Neural cell (in vitro differentiated cells): Measurements from ENCODE around the gene OOSP2. TPM values are rescaled to one million over a fixed set of nuclear protein-coding genes. Genes with fewer than 3 reads are reported as not detected.

Experiments used
- H2AFZ ChIP-seq: fragments of 200-600, 300-800 bp; sonication (generic), shearing (Covaris generic); 2 replicates; pipeline ENCODE4 v1.6.0; 2014; ENCODE audit warnings: low read depth, mild to moderate bottlenecking, antibody characterized with exemption, low read length, moderate library complexity
- H3F3A ChIP-seq: fragments of 200-600 bp; shearing (Covaris generic); 2 replicates; pipeline ENCODE4 v1.6.1; 2016; ENCODE audit warnings: mild to moderate bottlenecking, moderate library complexity, mixed read lengths, antibody characterized with exemption, low read length; ENCODE audit not compliant: insufficient read depth, poor library complexity, severe bottlenecking
- H3K27ac ChIP-seq: fragments of 200-600, 300-800 bp; sonication (generic), shearing (Covaris generic); 2 replicates; pipeline ENCODE4 v1.5.1; 2014; ENCODE audit warnings: mild to moderate bottlenecking, low read length, moderate library complexity
- H3K27me3 ChIP-seq: fragments of 300-800, 200-600 bp; sonication (generic), shearing (Covaris generic); 2 replicates; pipeline ENCODE4 v1.6.0; 2014; ENCODE audit warnings: mild to moderate bottlenecking, low read depth, low read length, moderate library complexity; ENCODE audit not compliant: insufficient read depth
- H3K36me3 ChIP-seq: fragments of 300-800, 200-600 bp; sonication (generic), shearing (Covaris generic); 2 replicates; pipeline ENCODE4 v1.5.1; 2014; ENCODE audit warnings: mild to moderate bottlenecking, antibody characterized with exemption, low read length, moderate library complexity; ENCODE audit not compliant: insufficient read depth
- H3K4me2 ChIP-seq: fragments of 300-800, 200-600 bp; sonication (generic), shearing (Covaris generic); 2 replicates; pipeline ENCODE4 v1.6.0; 2014; ENCODE audit warnings: mild to moderate bottlenecking, low read length
- H3K4me3 ChIP-seq: fragments of 300-800, 200-600 bp; sonication (generic), shearing (Covaris generic); 2 replicates; pipeline ENCODE4 v1.5.1; 2014; ENCODE audit warnings: mild to moderate bottlenecking, low read length, moderate library complexity
- H3K79me2 ChIP-seq: fragments of 200-600 bp; shearing (Covaris generic); replicated peaks from 2 replicates; pipeline ENCODE4 v1.6.0; 2014; ENCODE audit warnings: mild to moderate bottlenecking, low read length, moderate library complexity; ENCODE audit not compliant: insufficient read depth
- H3K9ac ChIP-seq: fragments of 300-800, 200-600 bp; sonication (generic), shearing (Covaris generic); 2 replicates; pipeline ENCODE4 v1.6.1; 2016; ENCODE audit warnings: mild to moderate bottlenecking, low read length, mixed read lengths
- H3K9me2 ChIP-seq: fragments of 200-600 bp; shearing (Covaris generic); 2 replicates; pipeline ENCODE4 v1.6.1; 2016; ENCODE audit warnings: mild to moderate bottlenecking, low read length, mixed read lengths; ENCODE audit not compliant: insufficient read depth
- H3K9me3 ChIP-seq: fragments of 200-600, 300-800 bp; sonication (generic), shearing (Covaris generic); 2 replicates; pipeline ENCODE4 v1.6.1; 2016; ENCODE audit warnings: mild to moderate bottlenecking, mixed run types, low read length, moderate library complexity, mixed read lengths
- H4K20me1 ChIP-seq: fragments of 200-600 bp; shearing (Covaris generic); 2 replicates; pipeline ENCODE4 v1.6.1; 2016; ENCODE audit warnings: mild to moderate bottlenecking, mixed run types; ENCODE audit not compliant: insufficient read depth
- EP300 ChIP-seq: fragments of 450-650 bp; conservative IDR thresholded peaks from 2 replicates; pipeline ENCODE4 v1.6.1; 2014; ENCODE audit warnings: antibody characterized with exemption, mild to moderate bottlenecking, moderate library complexity; ENCODE audit not compliant: poor library complexity, severe bottlenecking
- EZH2 ChIP-seq: fragments of 200-600, 300-800 bp; shearing (Covaris generic), sonication (generic); IDR thresholded peaks from 2 replicates; pipeline ENCODE4 v1.6.1; 2014; ENCODE audit warnings: antibody characterized with exemption, low read length, borderline replicate concordance, mild to moderate bottlenecking; ENCODE audit not compliant: insufficient read depth, poor library complexity, severe bottlenecking
- MXI1 ChIP-seq: fragments of 450-650 bp; conservative IDR thresholded peaks from 2 replicates; pipeline ENCODE4 v1.6.1; 2014; ENCODE audit warnings: antibody characterized with exemption, mild to moderate bottlenecking; ENCODE audit not compliant: poor library complexity, severe bottlenecking
- POLR2AphosphoS5 ChIP-seq: IDR thresholded peaks from 2 replicates; pipeline ENCODE4 v1.6.1; 2012
- RAD21 ChIP-seq: fragments of 450-650 bp; conservative IDR thresholded peaks from 2 replicates; pipeline ENCODE4 v1.6.1; 2014; ENCODE audit warnings: antibody characterized with exemption, mild to moderate bottlenecking, moderate library complexity
- SMC3 ChIP-seq: fragments of 450-650 bp; conservative IDR thresholded peaks from 2 replicates; pipeline ENCODE4 v1.6.1; 2014; ENCODE audit warnings: antibody characterized with exemption, mild to moderate bottlenecking, moderate library complexity; ENCODE audit not compliant: poor library complexity
- TAF1 ChIP-seq: IDR thresholded peaks from 2 replicates; pipeline ENCODE4 v1.6.1; 2012; ENCODE audit warnings: low read depth
- polyA plus RNA-seq: library from polyadenylated mRNA; depleted of rRNA; stranded (reverse); fragments of >200 nt; gene quantifications from 2 replicates; pipeline ENCODE4 v1.2.3, GENCODE V29; 2014
- TF ChIP-seq, protein P1 (sequence below): IDR thresholded peaks from 2 replicates; pipeline ENCODE4 v1.6.1; 2012; ENCODE audit warnings: borderline replicate concordance
- TF ChIP-seq, protein P2 (sequence below): fragments of 450-650 bp; IDR thresholded peaks from 2 replicates; pipeline ENCODE4 v1.5.1; 2014; ENCODE audit warnings: antibody characterized with exemption, mild to moderate bottlenecking, moderate library complexity; ENCODE audit not compliant: poor library complexity, severe bottlenecking

The OOSP2 gene
- polyA plus RNA-seq, 1 donor from 2014 or later: not detected

DNA sequence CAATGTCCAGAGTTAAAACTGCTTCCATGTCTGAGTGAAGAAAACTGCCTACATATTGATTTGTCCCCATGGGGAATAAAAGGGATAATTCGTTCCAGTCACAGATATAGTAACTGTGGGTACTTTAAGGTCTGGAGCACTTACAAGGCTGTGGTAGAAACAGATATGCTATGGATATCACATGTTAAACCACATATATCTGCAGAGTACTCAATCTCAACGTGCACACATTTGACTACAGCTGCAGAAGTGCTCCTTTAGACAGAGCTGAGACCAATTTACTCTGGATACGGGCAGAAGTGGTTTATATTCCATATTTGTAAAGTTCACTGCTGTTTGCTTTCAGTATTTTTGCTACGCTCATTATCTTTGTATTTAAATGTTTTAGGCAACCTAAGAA lies 38.5 kb downstream of the OOSP2 start:
- Histone ChIP-seq H3K4me2 (no peak overlapping the region), H4K20me1 (no peaks in the 10 kb centered on the region)
- TF ChIP-seq TAF1: no peak
- TF ChIP-seq, protein P1, sequence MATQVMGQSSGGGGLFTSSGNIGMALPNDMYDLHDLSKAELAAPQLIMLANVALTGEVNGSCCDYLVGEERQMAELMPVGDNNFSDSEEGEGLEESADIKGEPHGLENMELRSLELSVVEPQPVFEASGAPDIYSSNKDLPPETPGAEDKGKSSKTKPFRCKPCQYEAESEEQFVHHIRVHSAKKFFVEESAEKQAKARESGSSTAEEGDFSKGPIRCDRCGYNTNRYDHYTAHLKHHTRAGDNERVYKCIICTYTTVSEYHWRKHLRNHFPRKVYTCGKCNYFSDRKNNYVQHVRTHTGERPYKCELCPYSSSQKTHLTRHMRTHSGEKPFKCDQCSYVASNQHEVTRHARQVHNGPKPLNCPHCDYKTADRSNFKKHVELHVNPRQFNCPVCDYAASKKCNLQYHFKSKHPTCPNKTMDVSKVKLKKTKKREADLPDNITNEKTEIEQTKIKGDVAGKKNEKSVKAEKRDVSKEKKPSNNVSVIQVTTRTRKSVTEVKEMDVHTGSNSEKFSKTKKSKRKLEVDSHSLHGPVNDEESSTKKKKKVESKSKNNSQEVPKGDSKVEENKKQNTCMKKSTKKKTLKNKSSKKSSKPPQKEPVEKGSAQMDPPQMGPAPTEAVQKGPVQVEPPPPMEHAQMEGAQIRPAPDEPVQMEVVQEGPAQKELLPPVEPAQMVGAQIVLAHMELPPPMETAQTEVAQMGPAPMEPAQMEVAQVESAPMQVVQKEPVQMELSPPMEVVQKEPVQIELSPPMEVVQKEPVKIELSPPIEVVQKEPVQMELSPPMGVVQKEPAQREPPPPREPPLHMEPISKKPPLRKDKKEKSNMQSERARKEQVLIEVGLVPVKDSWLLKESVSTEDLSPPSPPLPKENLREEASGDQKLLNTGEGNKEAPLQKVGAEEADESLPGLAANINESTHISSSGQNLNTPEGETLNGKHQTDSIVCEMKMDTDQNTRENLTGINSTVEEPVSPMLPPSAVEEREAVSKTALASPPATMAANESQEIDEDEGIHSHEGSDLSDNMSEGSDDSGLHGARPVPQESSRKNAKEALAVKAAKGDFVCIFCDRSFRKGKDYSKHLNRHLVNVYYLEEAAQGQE: no peak
- TF ChIP-seq, protein P2, sequence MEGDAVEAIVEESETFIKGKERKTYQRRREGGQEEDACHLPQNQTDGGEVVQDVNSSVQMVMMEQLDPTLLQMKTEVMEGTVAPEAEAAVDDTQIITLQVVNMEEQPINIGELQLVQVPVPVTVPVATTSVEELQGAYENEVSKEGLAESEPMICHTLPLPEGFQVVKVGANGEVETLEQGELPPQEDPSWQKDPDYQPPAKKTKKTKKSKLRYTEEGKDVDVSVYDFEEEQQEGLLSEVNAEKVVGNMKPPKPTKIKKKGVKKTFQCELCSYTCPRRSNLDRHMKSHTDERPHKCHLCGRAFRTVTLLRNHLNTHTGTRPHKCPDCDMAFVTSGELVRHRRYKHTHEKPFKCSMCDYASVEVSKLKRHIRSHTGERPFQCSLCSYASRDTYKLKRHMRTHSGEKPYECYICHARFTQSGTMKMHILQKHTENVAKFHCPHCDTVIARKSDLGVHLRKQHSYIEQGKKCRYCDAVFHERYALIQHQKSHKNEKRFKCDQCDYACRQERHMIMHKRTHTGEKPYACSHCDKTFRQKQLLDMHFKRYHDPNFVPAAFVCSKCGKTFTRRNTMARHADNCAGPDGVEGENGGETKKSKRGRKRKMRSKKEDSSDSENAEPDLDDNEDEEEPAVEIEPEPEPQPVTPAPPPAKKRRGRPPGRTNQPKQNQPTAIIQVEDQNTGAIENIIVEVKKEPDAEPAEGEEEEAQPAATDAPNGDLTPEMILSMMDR: no peak
- TF ChIP-seq POLR2AphosphoS5: no peak
- TF ChIP-seq MXI1: no peak
- TF ChIP-seq EP300: no peak
- no peak for TF ChIP-seq RAD21
- no peak for TF ChIP-seq EZH2
- no peak for TF ChIP-seq SMC3

DNA sequence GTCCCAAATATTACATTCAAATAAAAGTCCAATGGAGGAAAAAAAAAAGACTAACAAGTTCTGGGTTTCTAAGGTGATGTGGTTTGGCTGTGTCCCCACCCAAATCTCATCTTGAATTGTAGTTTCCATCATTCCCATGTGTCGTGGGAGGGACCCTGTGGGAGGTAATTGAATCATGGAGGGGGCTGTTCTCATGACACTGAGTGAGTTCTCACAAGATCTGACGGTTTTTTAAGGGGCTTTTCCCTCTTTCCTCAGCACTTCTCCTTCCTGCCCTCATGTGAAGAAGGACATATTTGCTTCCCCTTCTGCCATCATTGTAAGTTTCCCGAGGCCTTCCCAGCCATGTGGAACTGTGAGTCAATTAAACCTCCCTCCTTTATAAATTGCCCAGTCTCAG lies 40.3 kb downstream of the OOSP2 start:
- Histone ChIP-seq H3F3A (no peaks in the 10 kb centered on the region), H3K79me2 (no peaks in the 10 kb centered on the region), H3K4me3 (no peak overlapping the region), H4K20me1 (no peaks in the 10 kb centered on the region), H3K9ac (no peak overlapping the region), H3K9me2 (no peaks in the 10 kb centered on the region), H3K27ac (no peak overlapping the region), H3K4me2 (no peak overlapping the region), H3K9me3 (no peaks in the 10 kb centered on the region), H3K36me3 (no peaks in the 10 kb centered on the region), H3K27me3 (no peaks in the 10 kb centered on the region), H2AFZ (no peak overlapping the region)
- TF ChIP-seq MXI1: no peak
- TF ChIP-seq POLR2AphosphoS5: no peak
- TF ChIP-seq SMC3: no peak
- no peak for TF ChIP-seq TAF1
- TF ChIP-seq RAD21: no peak
- TF ChIP-seq, protein P2: no peak
- TF ChIP-seq, protein P1: no peak
- no peak for TF ChIP-seq EP300
- no peak for TF ChIP-seq EZH2

More for the DNA sequence above, 38.5 kb downstream of the OOSP2 start:
- Histone ChIP-seq H3K36me3 (no peaks in the 10 kb centered on the region), H3K9ac (no peak overlapping the region), H3K27ac (no peak overlapping the region), H3F3A (no peaks in the 10 kb centered on the region), H3K9me2 (no peaks in the 10 kb centered on the region), H3K79me2 (no peaks in the 10 kb centered on the region), H2AFZ (no peak overlapping the region), H3K4me3 (no peak overlapping the region), H3K9me3 (no peaks in the 10 kb centered on the region), H3K27me3 (no peaks in the 10 kb centered on the region)
